Subcutaneous adipose tissue (tissue), 4 donors: Measurements from ENCODE around the gene GAK. TPM values are rescaled to one million over a fixed set of nuclear protein-coding genes. Genes with fewer than 3 reads are reported as not detected.

Experiments used
- total RNA-seq, 4 donors: library from RNA; depleted of rRNA; stranded (reverse); fragments of >200 nt; gene quantifications; one replicate each; pipeline ENCODE4 v1.1.0, GENCODE V29; 2016
- TF ChIP-seq, protein P1 (sequence below): fragments of 450-650 bp; IDR thresholded peaks from one replicate; pipeline ENCODE4 v1.5.1; 2016; ENCODE audit warnings: low read depth, mild to moderate bottlenecking, control low read depth, antibody characterized with exemption, moderate library complexity

Gene GAK
- total RNA-seq, 4 donors from 2014 or later: 37.3 to 124 (median 58.7) TPM

DNA sequence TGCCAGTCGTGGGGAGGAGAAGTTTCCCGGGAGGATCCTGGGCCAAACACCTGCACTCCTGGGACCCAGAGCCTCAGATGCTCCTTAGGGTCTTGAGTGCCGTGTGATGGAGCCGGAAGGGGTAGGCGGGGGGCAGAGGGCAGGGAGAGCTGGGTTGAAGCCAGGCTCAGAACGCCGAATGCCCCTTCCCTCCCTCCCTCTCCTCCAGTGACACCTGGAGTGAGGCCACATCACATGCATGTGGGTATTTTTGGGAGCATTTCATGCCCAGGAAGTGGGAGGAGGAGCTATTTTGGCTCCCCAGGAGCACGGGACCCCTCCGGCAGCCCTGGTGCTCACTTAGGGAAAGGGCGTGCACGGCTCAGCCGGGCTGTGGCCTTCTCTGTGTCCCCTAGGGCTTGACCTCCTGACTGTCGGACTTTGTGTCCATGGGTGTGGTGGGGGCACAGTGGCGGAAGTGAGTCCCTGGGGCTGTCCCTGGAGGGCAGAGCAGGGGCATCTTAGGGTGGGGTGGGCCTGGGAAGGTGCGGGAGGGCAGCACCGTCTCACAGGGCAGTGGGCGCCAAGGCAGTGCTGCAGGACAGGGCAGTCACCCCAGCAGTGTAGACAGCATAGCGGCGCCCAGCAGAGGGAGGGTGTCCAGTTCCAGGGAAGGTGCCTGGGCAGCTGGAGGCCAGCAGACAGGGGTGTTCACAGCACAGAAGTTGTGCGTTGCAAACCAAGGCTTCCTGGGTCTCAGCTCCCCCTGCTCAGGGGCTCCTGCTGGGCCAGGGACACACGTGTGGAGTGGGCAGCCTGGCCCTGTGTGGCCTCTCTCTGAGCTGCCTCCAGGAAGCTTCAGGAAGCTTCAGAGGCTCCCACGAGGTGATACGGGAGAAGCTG is 101.3 kb downstream of the GAK start:
- TF ChIP-seq, protein P1, sequence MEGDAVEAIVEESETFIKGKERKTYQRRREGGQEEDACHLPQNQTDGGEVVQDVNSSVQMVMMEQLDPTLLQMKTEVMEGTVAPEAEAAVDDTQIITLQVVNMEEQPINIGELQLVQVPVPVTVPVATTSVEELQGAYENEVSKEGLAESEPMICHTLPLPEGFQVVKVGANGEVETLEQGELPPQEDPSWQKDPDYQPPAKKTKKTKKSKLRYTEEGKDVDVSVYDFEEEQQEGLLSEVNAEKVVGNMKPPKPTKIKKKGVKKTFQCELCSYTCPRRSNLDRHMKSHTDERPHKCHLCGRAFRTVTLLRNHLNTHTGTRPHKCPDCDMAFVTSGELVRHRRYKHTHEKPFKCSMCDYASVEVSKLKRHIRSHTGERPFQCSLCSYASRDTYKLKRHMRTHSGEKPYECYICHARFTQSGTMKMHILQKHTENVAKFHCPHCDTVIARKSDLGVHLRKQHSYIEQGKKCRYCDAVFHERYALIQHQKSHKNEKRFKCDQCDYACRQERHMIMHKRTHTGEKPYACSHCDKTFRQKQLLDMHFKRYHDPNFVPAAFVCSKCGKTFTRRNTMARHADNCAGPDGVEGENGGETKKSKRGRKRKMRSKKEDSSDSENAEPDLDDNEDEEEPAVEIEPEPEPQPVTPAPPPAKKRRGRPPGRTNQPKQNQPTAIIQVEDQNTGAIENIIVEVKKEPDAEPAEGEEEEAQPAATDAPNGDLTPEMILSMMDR: no peak

DNA sequence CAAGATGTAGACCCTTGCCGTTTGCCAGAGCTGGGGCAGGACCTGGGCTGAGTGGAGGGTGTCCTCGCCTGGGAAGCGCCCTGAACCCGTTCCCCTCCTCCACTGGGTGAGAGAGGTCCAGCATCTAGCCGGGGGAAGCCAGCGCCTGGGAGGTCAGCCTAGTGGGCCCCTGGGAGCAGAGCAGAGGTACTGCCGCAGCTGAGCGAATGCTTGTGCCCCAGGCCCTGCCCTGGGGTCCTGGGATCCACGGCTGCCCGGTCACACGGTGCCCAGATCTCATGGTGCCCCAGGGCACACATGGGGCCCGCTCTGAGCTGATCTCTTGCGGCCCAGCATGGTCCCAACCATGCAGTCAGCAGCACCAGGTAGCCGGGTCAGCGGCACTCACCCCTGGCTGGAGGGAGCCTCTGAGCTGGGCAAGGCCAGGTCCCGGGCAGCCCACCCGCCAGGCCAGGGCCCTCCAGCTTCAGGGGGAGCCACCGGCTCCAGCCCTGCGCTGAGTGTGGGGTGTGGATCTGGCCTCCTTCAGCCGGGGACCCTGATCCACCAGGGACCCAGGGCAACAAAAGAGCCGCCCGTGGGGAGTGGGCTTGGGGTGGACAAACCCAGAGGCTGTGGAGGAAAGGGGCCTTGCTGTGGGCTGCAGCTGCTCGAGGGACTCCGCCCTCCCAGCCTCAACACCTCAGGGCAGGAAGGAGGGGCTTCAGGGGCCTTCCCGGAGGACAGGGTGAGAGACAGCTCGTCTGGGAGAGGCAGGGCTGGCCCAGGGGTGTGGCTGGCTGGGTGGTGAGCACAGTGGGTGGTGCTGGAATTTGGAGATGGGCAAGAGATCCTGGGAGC is 102.1 kb downstream of the GAK start:
- TF ChIP-seq, protein P1: no peak

DNA sequence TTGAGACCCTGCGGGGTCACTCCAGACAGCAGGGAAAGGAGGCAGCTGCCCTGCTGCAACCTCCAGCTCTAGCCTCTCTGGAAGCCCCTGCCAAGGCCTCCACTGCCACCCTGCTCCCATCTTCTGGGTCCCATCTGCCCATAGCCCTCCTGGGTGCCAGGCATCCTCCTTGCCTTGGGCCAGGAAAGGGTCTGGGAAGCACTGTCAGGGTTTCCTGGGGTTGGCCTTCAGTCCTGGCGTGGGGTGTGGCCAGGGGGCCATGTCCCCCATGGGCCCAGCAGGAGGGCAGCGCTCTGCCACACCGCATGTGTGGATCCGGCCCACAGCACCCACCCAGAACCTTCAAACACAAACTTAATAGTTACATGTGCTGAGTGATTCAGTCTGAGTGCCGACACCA is 102.8 kb downstream of the GAK start:
- TF ChIP-seq, protein P1: no peak

DNA sequence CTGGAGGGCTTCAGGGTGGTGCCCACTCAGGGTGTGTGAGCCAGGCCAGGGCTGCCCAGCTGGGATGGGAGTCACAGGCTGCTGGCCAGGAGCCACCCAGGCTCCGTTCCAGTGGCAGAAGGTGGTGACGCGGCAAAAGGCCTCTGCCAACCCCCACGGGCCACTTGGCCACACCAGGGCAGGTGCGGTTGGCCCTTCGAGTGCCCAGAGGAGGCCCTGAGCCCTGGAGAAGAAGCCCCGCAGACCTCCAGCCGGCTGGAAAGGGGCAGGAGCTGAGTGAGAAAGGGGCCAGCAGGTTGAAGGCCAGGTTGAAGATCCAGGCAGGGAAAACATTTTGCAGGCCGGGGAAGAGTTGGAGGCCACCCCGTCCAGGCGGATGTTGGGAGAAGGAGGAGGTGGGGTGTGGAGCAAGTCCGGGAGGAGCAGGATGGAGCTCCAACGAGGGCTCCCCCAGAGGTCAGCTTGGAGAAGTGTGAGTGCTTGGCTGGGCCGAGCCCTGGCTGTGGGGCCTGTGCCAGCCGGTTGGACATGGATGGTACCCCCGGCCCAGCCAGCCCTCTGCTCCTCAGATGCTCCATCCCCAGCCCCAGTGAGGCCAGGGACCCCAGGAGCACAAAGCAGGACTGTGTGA is 103.4 kb downstream of the GAK start:
- TF ChIP-seq, protein P1: no peak

DNA sequence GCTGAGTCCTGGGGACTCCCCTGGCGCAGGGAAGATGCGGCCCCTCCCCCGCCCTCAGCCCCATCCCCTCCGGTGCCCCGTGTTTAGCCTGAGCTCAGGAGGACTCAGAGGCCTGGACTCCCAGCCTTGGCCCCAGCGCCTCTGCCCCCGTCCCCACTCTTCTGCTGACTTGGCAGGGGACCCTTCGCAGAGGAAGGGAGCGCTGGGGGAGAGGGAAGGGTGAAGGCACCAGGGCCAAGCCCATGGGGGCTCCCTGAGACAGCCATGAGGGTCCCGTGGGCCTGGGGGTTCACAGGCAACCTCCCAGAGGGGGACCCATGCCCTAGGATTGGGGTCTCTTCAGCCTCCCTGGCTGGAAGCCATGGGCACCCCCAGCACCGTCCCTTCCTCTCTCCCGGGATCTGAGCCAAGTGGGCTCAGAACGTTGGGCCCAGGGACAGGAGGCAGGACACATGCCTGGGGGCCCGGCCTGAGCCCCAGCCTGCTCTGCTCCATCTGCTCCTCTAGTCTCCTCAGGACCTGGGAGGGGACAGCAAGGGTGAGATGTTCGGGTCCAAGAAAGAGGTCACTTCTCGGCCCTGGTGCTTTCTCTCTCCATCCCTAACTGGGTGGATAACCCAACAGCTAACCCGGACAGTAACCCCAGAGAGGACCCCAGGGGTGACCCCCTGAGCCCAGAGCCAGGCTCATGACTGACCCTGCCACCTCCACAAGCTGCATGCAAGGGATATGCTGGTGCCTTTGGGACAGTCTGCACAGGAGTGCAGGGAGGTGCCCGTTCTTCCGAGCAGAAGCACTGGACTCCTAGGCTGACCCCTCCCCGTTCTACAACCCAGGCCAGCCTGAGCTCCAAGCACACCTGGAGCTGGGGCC is 104.7 kb downstream of the GAK start:
- TF ChIP-seq, protein P1: no peak

DNA sequence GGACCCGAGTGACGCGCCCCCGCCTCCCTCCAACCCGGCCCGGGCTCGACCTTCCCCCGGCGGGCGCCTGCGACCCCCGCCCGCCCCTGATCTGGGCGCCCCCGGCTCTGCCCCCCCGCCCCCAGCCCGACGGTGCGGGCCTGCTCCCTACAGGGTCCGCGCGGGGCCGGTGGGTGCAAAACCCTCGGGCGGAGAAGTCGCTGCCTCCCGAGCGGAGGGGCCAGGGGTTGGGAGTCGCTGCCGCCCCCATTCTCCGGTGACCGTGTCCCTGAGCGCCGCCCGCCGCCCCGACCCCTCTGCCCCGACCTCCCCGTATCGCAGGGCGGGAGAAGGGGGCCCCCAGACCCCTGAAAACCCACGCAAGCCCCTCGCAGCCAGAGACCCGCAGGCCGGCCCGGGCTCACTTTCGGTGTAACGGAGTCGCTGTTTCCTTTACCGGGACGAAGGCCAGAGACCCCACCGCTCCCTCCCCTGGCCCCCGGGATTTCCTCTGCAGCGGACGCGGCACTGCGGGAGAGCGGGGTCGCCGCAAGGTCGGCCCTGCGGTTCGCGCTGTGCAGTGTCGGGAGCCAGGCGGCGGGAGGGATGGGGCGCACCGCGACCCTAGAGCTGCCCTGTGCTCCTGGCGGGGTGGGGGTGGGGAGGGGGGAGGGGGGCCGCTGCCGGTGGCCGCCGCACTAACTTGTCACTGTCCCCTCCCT is 105.5 kb downstream of the GAK start:
- TF ChIP-seq, protein P1: no peak
